Osteoblast (primary cell): Measurements from ENCODE around the gene EPB41L1. TPM values are rescaled to one million over a fixed set of nuclear protein-coding genes. Genes with fewer than 3 reads are reported as not detected.

Experiments used
- DNase-seq: peaks from one replicate; pipeline ENCODE4 v3.0.0; 2011; ENCODE audit warnings: low spot score, mixed read lengths; ENCODE audit not compliant: insufficient read length; ENCODE audit errors: missing footprints
- H2AFZ ChIP-seq: 2 replicates; pipeline ENCODE4 v1.6.0; 2011; ENCODE audit warnings: mild to moderate bottlenecking, low read length
- H3K27ac ChIP-seq: 2 replicates; pipeline ENCODE4 v1.5.1; 2011; ENCODE audit warnings: mild to moderate bottlenecking, low read depth, low read length, moderate library complexity
- H3K27me3 ChIP-seq: 2 replicates; pipeline ENCODE4 v1.6.0; 2012; ENCODE audit warnings: mild to moderate bottlenecking, control low read depth, inconsistent platforms, low read length, moderate library complexity; ENCODE audit not compliant: insufficient read depth
- H3K36me3 ChIP-seq: 2 replicates; pipeline ENCODE4 v1.5.1; 2011; ENCODE audit warnings: mild to moderate bottlenecking, low read length, control low read depth, moderate library complexity; ENCODE audit not compliant: insufficient read depth
- H3K4me1 ChIP-seq: 2 replicates; pipeline ENCODE4 v1.5.1; 2011; ENCODE audit warnings: mild to moderate bottlenecking, low read length, control low read depth, moderate library complexity; ENCODE audit not compliant: insufficient read depth
- H3K4me2 ChIP-seq: 2 replicates; pipeline ENCODE4 v1.6.0; 2011; ENCODE audit warnings: mild to moderate bottlenecking, low read length; ENCODE audit not compliant: insufficient read depth
- H3K4me3 ChIP-seq: fragments of 200-600 bp; sonication (generic); 3 replicates; pipeline ENCODE4 v1.5.1; 2012; ENCODE audit warnings: mild to moderate bottlenecking, low read length, inconsistent platforms; ENCODE audit not compliant: insufficient read depth
- H3K79me2 ChIP-seq: 2 replicates; pipeline ENCODE4 v1.6.0; 2012; ENCODE audit warnings: mild to moderate bottlenecking, low read length, control low read depth, inconsistent platforms; ENCODE audit not compliant: insufficient read depth
- H3K9me3 ChIP-seq: 2 replicates; pipeline ENCODE4 v1.5.1; 2011; ENCODE audit warnings: low read depth, low read length, control low read depth
- H4K20me1 ChIP-seq: 2 replicates; pipeline ENCODE4 v1.6.0; 2012; ENCODE audit warnings: mild to moderate bottlenecking, low read length, control low read depth; ENCODE audit not compliant: insufficient read depth
- total RNA-seq: library from RNA; depleted of rRNA; stranded (reverse); fragments of >200 nt; gene quantifications from 2 replicates; pipeline ENCODE4 v1.2.3, GENCODE V29; 2012
- TF ChIP-seq, protein P1 (sequence below): IDR thresholded peaks from 2 replicates; pipeline ENCODE4 v1.5.1; 2011; ENCODE audit warnings: mild to moderate bottlenecking, low read depth, low read length, moderate library complexity; ENCODE audit errors: extremely low read depth

Gene EPB41L1
- total RNA-seq, 1 donor = 26.8 TPM

DNA sequence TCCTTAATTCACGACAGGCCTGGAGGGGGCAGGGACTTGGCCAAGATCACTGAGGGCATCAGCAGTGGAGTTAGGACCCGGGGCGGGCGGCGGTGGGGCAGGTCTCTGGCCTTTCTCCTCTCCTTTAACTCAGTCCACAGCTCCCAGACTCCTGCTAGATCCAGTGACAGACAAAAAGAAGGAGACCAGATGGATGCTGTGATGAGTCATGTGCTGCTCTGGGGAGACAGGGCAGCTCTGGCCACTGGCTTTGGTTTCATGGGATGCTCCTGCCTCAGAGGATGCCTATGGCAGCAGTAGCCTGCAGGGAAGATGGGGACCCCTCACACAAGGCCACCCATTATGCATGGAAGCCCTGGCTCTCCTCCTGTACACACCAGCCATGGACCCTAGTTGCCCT, 20.5 kb downstream of the EPB41L1 start:
- no peak overlapping the region for H3K4me3 ChIP-seq
- no peaks in the 10 kb centered on the region for H3K4me1 ChIP-seq
- H4K20me1 ChIP-seq = peaks cover 11% of the 10 kb centered on the region
- H3K4me2 ChIP-seq = no peak overlapping the region
- H3K36me3 ChIP-seq = no peaks in the 10 kb centered on the region
- no peaks in the 10 kb centered on the region for H3K27me3 ChIP-seq
- no peaks in the 10 kb centered on the region for H3K79me2 ChIP-seq
- DNase-seq = peak; percentile 75
- TF ChIP-seq, protein P1, sequence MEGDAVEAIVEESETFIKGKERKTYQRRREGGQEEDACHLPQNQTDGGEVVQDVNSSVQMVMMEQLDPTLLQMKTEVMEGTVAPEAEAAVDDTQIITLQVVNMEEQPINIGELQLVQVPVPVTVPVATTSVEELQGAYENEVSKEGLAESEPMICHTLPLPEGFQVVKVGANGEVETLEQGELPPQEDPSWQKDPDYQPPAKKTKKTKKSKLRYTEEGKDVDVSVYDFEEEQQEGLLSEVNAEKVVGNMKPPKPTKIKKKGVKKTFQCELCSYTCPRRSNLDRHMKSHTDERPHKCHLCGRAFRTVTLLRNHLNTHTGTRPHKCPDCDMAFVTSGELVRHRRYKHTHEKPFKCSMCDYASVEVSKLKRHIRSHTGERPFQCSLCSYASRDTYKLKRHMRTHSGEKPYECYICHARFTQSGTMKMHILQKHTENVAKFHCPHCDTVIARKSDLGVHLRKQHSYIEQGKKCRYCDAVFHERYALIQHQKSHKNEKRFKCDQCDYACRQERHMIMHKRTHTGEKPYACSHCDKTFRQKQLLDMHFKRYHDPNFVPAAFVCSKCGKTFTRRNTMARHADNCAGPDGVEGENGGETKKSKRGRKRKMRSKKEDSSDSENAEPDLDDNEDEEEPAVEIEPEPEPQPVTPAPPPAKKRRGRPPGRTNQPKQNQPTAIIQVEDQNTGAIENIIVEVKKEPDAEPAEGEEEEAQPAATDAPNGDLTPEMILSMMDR = no peak
- no peak overlapping the region for H3K27ac ChIP-seq
- no peak overlapping the region for H2AFZ ChIP-seq
- H3K9me3 ChIP-seq = no peaks in the 10 kb centered on the region

- H4K20me1 ChIP-seq = peaks cover 11% of the 10 kb centered on the region
- no peak overlapping the region for H3K27ac ChIP-seq
- no peaks in the 10 kb centered on the region for H3K79me2 ChIP-seq
- H3K4me1 ChIP-seq = no peaks in the 10 kb centered on the region
- DNase-seq = no peak
- no peaks in the 10 kb centered on the region for H3K27me3 ChIP-seq
- H2AFZ ChIP-seq = no peak overlapping the region
- TF ChIP-seq, protein P1 = no peak
- no peaks in the 10 kb centered on the region for H3K36me3 ChIP-seq
- H3K4me3 ChIP-seq = no peak overlapping the region
- H3K9me3 ChIP-seq = no peaks in the 10 kb centered on the region
- H3K4me2 ChIP-seq = no peak overlapping the region
These were observed 21.0 kb downstream of the EPB41L1 start for GRCh38 chr20:36175475-36175995.

- Histone ChIP-seq H3K9me3 (no peaks in the 10 kb centered on the region), H3K36me3 (no peaks in the 10 kb centered on the region), H3K4me3 (no peak overlapping the region), H3K27ac (no peak overlapping the region), H4K20me1 (peaks cover 11% of the 10 kb centered on the region), H2AFZ (no peak overlapping the region), H3K4me2 (no peak overlapping the region), H3K27me3 (no peaks in the 10 kb centered on the region), H3K4me1 (peaks cover 7% of the 10 kb centered on the region), H3K79me2 (no peaks in the 10 kb centered on the region)
- TF ChIP-seq, protein P1 = no peak
- DNase-seq = peak; percentile 43
These were observed 23.2 kb downstream of the EPB41L1 start for GRCh38 chr20:36177716-36178115.

GRCh38 chr20:36179170-36179945, 24.8 kb downstream of the EPB41L1 start:
- Histone ChIP-seq H3K36me3 (no peaks in the 10 kb centered on the region), H3K27ac (no peak overlapping the region)

More at GRCh38 chr20:36179170-36179945, 24.8 kb downstream of the EPB41L1 start:
- Histone ChIP-seq H3K4me2 (no peak overlapping the region), H3K79me2 (no peaks in the 10 kb centered on the region), H2AFZ (no peak overlapping the region), H3K27me3 (no peaks in the 10 kb centered on the region), H3K4me1 (peaks cover 9% of the 10 kb centered on the region), H3K9me3 (no peaks in the 10 kb centered on the region), H3K4me3 (no peak overlapping the region), H4K20me1 (no peaks in the 10 kb centered on the region)
- peak; percentile 77 for DNase-seq
- TF ChIP-seq, protein P1 = no peak
